CD1c-positive myeloid dendritic cell (primary cell): ENCODE results near the gene BRWD1.

Source experiments
- DNase-seq: peaks from one replicate; pipeline ENCODE4 v3.0.0-alpha.2; 2016; ENCODE audit errors: extremely low spot score

BRWD1 gene

DNA sequence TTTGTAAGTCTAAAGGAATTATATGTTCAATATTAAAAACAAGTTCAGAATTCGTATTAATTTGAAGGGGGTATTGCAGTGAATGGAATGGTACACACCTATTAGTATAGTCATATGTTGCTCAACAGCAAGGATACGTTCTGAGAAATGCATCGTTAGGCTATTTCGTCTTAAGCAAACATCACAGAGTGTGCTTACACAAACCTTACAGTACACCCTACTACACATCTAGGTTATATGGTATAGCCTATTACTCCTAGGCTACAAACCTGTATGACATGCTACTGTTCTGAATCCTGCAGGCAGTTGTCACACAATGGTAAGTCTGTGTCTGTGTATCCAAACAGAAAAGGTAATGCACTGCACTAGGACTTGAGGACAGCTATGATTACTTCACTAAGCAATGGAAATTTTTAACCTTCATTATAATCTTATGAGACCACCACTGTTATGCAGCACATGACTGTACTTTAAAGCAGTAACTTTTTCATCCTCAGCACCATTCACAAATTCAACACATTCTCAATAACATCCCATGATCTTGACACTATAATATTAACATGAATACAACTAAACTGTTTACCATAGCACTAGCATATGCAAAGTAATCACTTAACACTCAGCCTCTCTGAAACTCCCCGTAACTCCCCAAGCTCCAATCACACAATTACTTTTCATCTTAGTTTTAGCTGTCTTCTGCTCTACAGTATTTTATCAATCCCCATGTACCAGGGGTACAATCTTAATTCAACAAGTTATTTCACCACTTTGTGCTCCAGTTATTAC, 115.8 kb downstream of the BRWD1 start:
- DNase-seq, result no peak

DNA sequence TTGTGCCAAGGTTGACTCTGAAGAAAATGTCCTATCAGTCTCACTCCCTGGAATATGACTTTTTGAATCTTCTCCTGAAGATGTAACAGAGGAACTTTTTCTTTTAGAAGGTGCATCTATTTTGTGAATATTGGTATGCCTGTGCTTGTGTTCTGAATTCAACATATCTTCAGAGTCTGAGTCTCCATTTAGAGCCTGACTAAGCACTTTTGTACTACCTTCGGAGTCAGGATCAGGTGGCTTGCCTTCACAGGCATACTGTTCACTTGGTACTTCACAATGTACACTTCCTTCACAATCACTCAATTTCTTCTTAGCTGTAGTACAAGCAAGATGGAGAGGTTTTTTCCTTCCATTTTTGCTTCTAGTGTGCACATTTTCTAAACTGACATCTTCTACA, 116.6 kb downstream of the BRWD1 start:
- DNase-seq, result no peak

DNA sequence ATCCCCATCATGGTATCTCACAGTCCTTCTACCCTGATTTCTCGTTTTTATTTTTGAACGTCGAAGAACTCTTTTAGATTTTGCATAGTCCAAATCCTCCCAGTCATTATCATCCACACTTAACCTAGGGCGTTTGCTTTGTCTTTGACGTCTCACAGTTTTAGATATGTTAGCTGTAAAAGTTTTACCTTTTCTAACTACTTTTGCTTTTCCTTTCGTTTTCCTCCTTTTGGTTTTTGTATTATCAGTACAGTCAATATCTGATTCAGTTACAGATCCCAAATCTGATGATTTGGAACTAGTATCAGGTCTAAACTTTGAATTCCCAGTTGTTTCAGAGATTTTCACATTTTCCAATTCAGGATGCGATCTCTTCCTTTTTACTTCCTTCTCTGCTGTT, 117.1 kb downstream of the BRWD1 start:
- DNase-seq, result no peak

DNA sequence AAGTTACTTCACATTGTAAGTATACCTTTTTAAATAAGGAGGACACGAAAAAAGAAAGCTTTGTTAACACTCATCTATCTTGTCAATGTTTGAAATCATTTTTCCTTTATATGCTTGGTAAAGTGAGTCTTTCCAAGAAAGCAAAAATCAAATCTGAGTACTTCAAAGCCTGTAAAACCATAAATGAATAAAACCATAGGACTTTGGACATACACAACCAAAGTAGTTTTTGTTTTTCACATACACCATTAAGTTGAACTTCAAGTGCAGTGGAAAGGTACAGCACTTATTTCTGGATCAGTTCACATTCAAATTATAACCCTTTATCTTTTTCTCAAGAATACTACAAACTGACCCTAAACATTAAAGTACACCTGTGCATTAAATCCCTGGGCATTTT, 120.1 kb downstream of the BRWD1 start:
- no peak for DNase-seq

DNA sequence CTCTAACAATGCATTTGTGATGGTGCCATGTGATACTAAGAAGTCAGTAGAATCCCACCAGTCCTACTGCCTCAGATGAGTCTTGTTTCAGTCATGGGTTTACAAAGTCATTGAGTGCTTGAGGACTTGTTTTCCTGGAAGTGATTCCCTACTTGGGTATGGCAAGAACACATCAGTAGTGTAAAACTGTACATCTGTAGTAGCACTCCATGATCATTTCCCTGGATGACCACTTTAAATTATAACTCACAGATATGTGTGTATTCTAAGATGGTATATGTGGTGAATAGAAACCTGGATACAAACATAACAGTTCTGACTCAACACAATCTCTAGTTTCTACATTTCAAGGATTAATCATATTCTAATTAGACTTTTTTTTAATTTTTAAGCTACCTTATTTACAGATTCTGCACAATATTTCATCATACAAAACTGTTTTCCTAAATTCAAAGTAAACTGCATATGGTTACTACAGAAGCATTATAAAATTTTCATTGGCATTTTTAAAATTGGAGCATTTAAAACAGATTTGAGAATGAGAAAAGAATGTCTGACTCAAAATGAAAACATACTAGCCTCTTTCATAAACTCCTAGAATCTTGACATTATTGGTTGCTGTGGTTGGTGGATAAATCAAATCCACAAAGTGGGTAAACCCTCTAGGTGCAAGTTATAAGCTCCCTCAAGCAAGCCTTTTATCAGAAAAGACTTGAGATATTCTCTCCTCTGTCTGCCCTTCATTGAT, 123.4 kb downstream of the BRWD1 start:
- DNase-seq, result no peak

DNA sequence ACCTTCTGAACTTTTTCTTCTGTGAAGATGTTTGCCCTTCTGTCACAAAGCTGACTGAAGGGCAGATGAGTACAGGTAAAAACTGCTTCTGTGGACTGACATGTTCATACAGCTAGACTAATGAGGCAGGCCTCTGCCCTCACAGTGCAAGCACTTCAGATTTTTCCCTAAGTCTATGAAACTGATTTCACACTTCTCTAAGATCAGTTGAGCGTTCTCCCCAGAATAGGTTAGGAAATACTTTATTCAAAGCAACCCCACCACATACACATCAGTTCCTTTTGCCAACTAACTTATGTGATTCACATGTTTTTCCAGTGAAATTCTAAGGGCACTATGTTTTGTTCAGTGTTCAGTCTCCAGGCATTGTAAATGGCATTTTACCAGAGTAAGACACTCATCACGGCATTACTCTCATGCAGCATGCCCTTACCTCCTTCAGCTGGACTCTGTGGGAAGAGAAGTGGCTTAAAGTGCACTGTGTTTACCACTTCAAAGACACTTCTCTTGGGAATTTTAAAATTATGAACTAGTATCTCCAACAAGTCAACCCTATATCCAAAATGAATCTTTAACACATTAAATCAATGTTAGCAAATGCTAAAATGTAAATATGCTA, 124.8 kb downstream of the BRWD1 start:
- no peak for DNase-seq

DNA sequence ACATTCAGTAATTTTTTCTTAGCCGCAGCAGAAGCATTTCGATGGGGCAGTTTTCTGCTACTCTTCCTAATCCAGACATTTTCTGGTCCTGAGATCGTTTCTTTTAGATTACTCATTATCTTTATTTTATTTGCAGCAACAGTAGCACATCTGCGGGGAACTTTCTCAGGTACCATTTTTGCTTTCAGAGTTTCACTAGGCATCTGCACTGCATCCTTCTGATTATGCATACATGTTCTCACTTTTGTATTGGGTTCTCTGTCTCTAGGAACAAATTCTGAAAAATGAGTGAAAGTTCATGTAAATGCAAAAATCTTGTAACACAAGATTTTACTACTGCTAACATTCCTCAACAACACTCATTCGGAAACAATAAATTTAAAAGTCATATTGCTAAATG, 126.3 kb downstream of the BRWD1 start:
- no peak for DNase-seq

DNA sequence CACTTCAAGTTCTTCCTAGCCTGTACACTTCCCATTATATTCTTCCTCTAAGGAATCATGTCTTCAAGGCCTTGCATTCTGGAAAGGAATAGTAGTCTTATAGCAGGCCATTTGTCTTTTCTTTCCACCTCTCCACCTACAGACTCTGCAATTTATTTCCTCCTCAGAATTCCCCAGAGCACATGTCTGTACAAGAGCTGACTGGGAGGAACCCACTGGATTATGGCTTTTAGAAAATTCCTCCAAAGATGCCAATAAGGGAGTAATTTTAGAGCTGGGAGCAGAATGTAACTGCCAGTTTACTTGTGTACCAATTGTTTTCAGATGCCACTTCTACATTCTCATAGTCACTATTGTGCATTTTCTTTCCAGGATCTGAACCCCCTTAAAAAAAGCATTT, 126.8 kb downstream of the BRWD1 start:
- no peak for DNase-seq

DNA sequence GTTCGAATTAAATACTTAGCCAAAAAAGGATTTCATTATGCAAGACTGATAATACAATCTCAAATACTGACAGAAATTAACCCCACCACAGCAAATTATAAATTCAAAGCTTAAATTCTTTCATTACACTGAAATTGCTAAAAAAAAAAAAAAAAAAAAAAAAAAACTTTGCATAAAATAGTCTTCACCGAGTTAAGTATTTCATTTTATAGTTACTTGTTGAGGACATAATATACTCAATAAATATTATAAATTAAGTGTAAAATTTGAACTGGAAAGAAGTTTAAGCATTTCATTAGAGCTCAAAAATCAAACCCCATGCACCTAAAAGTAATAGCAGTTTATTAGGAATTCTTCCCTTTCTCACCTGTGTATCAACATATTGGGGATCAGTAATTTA, 128.3 kb downstream of the BRWD1 start:
- no peak for DNase-seq

DNA sequence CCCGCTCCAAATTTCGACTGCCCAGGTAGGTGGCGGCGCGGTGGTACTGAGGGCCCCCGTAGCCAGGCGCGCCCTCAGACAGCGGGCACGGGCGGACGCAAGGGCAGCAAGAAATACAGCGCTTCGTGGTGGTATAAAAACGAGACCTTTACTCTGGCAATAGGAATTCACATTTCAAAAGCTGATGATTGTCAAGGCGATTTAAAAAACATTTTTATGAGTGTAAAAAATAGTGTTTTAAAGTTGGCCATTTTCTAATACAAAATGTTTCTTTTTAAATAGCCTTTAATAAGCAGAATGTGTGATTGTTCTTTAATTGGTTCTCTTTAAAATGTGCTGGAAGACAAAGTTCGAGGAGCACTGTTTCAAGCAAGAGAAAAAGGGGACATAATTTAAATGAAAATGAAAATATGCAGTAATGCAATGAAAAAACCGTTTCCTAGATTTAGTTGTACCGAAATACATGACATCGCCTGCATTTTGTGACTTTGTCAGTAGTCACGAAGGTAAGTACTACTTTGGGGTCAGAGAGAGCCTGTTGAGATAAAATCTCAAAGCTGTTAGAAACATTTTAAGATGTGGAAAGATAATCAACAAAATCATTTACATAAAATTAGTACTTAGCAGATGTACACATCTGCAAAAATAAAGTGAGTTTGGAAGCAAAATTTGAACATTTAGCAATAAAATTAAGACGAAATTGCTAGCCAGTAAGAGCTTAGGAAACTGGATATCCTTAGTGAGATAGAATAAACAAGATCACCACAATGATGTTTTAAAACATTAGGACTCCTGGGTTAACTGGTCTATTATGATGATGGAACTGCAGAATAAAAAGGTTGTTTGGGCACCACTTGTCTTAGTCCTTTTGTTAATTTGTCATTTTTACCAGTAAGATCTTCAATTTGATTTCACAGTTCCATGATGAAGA, 129.1 kb downstream of the BRWD1 start:
- peak; percentile 12 for DNase-seq

DNA sequence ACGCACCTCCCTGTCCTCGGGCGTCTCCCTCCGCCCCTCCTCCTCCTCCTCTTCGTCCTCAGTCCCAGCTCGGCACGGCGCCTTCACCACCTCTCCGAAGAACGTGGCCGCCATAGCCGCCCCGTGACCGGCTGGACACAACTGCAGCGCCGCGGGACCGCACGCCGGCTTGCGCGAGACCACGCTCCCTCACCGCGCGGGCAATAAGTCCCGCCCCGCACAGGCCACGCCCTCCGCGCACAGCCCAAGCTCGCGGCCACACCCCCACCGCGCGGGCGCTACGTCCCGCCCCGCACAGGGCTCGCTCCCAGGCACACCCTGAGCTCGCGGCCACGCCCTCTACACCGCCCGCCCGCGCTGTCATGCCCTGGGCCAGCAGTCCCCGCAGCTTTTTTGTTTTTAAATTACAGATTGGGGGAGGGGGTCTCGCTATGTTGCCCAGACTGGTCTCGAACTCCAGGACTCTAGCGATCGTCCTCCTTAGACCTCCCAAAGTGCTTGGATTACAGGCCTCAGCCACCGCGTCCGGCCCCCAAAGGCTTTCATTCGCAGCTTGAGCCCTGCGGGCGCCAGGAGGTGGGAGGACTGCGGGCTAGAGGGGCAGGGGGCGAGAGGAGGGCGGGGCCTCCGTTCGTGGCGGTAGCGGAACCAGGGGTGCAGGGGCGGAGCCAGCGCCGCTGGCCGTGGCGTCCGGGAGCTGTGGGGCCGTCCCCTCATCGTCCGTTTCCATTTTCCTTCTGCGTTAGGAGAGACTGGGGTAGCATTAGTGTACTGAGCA, 130.0 kb downstream of the BRWD1 start, which contains the start of gene PSMG1:
Gene PSMG1, minus strand, starts transcription at position 180 of the 778 bp plus-strand sequence. Its CDS starts 66 bp downstream, at position 114.
- peak; percentile 98 for DNase-seq

DNA sequence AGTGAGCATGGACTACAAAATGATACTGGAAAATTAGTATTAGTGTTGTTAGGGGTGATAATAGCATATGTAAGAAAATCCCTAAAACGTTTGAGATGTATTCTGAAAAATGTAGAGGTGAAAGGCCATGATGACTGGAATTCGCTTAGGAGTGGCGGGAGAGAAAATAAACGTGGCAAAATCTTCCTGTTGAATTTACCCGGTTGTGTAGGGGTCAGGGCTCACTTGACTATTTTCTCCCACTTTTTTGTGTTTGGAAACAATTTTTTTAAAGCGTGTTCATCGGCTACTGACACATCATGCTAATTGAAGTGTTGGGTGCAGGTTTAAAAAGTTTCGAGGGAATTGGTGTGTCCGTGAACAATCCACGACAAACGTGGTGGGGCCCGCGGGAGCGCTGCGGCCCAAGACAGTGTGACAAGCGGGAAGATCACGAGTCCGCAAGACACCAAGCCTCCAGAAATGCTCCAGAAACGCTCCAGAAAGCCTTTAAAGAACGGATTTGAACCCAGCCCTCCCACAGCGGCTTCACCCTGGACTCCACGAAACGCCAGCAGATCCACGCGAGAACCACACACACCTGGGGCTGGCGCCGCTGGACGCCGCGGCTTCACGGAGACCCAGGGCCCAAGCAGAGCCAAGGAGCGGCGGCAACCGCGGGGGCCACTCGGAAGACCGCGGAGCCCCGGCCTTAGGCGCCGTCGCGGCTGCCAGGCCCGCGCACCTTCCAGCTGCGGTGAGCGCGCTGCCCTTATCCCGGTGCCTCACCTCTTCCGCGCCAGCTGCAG, 130.8 kb downstream of the BRWD1 start:
- peak; percentile 20 for DNase-seq

DNA sequence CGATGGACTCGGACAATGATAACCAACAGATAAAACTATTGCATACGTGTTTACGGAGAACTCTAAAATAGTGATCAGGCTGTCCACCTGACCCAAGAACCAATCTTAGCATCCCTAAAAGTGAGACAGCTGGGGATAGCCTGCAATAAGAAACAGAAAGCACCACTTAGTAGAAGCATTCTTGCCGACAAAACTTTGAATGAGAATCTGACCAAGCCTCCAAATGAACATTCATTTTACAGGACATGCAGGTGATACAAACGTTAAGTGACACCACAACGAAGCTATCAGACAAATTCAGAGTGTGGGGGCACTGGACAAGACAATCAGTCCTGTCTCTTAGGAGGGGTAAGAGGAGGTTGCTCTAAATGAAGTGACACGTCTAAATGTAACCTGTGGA, 131.4 kb downstream of the BRWD1 start:
- DNase-seq, result no peak

DNA sequence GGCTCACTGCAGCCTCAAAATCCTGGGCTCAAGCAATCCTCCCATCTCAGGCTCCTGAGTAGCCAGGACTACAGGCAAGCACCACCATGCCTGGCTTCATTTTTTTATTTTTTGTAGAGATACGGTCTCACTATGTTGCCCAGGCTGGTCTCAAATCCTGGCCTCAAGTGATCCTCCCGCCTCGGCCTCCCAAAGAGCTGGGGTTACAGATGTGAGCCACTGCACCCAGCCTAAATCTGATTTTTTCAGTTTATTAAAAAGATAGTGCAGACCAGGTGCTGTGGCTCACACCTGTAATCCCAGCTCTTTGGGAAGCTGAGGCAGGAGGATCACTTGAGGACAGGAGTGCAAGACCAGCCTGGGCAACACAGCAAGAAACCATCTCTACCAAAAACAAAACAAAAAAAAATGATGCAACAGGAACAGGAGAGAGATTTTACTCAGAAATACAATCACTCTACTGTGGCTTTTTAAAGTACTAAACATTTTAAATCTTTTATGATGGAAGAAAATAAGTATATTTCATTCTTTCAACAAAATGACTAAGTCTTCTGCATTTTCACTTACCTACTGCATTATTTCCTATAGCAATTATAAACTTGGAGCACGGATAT, 132.1 kb downstream of the BRWD1 start:
- no peak for DNase-seq

DNA sequence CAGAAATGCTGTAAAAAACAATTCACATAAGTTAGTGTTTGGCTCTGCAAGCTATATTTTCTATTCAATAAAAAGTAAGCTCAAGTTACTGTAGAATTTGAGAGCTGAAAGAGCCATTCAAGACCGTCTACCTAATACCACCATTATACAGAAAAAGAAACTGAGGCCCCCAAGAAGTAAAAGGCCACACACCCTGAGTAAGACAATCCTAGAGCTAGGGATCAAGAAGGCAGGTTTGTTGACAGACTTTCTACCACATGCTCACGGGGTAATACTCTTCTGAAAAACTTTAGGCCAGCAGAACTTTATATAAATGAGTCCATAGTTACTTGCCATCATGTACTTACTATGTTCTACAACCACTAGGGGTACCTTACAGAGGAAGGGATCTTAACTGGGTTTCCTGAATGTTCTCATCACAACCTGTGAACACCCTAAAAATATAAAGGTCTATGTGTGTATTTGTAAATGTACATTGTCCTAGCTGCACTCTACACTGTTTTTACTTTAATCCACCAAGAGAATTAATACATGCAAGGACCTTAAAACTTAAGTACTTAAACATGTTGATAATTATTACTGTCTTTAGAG, 132.9 kb downstream of the BRWD1 start:
- peak; percentile 23 for DNase-seq

DNA sequence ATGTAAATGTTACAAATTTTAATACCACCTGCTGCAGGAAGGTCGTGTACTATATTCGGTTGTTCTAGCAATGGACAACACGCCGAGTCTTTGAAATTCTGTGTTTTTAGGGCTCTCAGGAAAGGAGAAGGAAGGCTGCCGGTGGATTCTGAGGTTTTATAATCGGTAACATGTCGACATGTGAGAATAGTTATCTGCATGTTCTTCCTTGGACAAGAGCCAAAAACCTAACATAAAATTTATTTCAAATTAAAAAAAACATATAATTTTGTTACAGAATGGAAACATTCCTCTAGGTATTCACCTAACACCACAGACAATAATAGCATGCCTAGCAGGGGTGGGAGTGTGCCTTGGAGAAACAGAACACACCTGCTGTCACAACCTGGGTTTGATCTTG, 135.0 kb downstream of the BRWD1 start:
- no peak for DNase-seq

DNA sequence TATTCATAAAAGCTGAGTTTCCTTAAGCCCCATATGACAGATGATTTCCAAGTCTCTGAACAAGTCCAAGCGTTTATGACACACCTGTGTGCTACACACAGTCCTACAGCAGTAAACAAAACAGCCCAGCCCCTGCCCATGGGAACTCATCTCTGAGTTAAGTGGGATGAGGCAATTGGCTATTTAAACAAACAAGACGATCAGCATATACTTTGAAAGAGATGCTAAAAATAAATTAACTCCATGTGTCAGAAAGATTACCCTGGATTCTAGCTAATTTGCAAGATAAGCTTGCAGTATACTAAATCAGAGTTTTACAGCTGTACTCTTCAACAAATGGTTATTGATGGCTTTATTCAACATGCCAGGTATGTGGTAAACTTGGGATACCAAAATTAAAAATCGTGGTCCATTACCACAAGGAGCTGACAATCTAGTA, 137.1 kb downstream of the BRWD1 start:
- no peak for DNase-seq

DNA sequence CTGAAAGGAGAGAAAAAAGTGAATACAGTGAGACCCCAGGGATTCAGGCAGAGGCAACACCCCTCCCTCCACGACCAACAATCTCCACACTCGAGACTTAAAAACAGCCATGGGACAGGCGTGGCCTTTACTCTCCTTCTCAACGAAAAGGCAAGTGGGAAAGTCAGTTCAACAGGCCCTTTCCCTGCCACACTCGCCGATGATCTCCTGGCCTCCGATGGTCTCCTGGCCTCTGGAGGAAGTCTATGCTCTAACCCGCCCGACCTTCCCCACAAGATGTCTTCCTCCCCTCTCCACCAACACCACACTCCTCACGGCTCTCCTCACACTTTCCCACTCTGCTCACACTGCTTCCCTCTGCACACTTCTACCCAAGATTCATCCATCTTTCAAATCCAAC, 137.8 kb downstream of the BRWD1 start:
- no peak for DNase-seq

DNA sequence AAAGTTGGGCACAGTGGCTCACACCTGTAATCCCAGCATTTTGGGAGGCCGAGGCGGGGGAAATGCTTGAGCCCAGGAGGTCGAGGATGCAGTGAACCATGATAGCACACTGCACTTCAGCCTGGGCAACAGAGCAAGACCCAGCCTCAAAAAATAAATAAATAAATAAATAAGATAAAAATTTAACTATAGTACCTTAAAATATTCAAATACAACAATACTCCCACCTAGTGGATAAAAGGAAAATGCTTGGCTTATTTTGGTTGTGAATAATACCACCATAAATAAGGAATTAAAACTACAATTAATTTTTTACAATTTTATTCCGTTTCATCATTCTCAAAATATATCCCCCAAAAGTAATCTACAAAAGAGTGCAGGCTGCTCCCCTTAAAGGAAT, 138.3 kb downstream of the BRWD1 start:
- DNase-seq, result peak; percentile 53
